Stimulated activated CD4-positive, alpha-beta T cell treated with anti-CD3 and anti-CD28 coated beads, Interleukin-15, amount 100 ng/mL, for 1 hour (primary cell): ENCODE results near the gene ZNF587.
A peak's percentile ranks its signal among the peaks of the same experiment; 100 is the strongest.
"Not testable (repeated sequence)": the region's sequence is repeated elsewhere in the genome, so short reads cannot be mapped to it uniquely, and the experiment has no call there.

Experiments
- DNase-seq, 2 donors: peaks; one replicate each; pipeline ENCODE4 v3.0.0-alpha.2; 2020; ENCODE audit warnings: low read depth in 1 of 2, low spot score in 1 of 2

The ZNF587 gene

GRCh38 chr19:57821501-57821900 is 28.2 kb upstream of the ZNF587 start:
- not testable (repeated sequence) for DNase-seq

- DNase-seq = not testable (repeated sequence)
Observed at GRCh38 chr19:57823155-57823554, 26.5 kb upstream of the ZNF587 start.

GRCh38 chr19:57823608-57824007 is 26.1 kb upstream of the ZNF587 start:
- DNase-seq = not testable (repeated sequence)

GRCh38 chr19:57825511-57825910 is 24.1 kb upstream of the ZNF587 start:
- DNase-seq = no peak

GRCh38 chr19:57829316-57829715 is 20.3 kb upstream of the ZNF587 start:
- no peak for DNase-seq

- peak in 1 of 2 donors; percentile 25 for DNase-seq
Observed at GRCh38 chr19:57830071-57830602, 19.5 kb upstream of the ZNF587 start, which contains the start of gene ZNF587B. Gene ZNF587B, plus strand, starts transcription at chr19:57830299. Its CDS starts 230 bp downstream, at chr19:57830529.

- DNase-seq = not testable (repeated sequence)
Observed at GRCh38 chr19:57836991-57837390, 12.7 kb upstream of the ZNF587 start.

GRCh38 chr19:57838622-57839191 is 11.0 kb upstream of the ZNF587 start:
- not testable (repeated sequence) for DNase-seq

- DNase-seq = no peak
Observed at GRCh38 chr19:57841122-57841763, 8.4 kb upstream of the ZNF587 start.

- DNase-seq = not testable (repeated sequence)
Observed at GRCh38 chr19:57847164-57847563, 2.5 kb upstream of the ZNF587 start.

GRCh38 chr19:57849162-57849665 is 445 bp upstream of the ZNF587 start:
- DNase-seq = not testable (repeated sequence)

- no peak for DNase-seq
Observed at GRCh38 chr19:57850553-57851017, 926 bp downstream of the ZNF587 start.

- not testable (repeated sequence) for DNase-seq
Observed at GRCh38 chr19:57851812-57852603, 2.3 kb downstream of the ZNF587 start.

- DNase-seq = not testable (repeated sequence)
Observed at GRCh38 chr19:57854117-57854516, 4.5 kb downstream of the ZNF587 start.

- not testable (repeated sequence) for DNase-seq
Observed at GRCh38 chr19:57862351-57862750, 12.7 kb downstream of the ZNF587 start.

GRCh38 chr19:57867868-57868492 is 18.3 kb downstream of the ZNF587 start:
- no peak for DNase-seq

GRCh38 chr19:57869655-57870054 is 20.0 kb downstream of the ZNF587 start:
- DNase-seq = not testable (repeated sequence)

GRCh38 chr19:57870225-57870624 is 20.6 kb downstream of the ZNF587 start:
- no peak for DNase-seq

- DNase-seq = no peak
Observed at GRCh38 chr19:57872450-57872849, 22.8 kb downstream of the ZNF587 start.

- DNase-seq = not testable (repeated sequence)
Observed at GRCh38 chr19:57873883-57874799, 24.5 kb downstream of the ZNF587 start.
